GM18499 (cell line): Measurements from ENCODE around the gene BPIFB2.
"Not testable (repeated sequence)": the region's sequence is repeated elsewhere in the genome, so short reads cannot be mapped to it uniquely, and the experiment has no call there.

Experiments used
- ATAC-seq: cut with Tn5 transposase; IDR thresholded peaks from one replicate; pipeline ENCODE4 v1.9.1; 2021; ENCODE audit warnings: moderate number of reproducible peaks; ENCODE audit not compliant: insufficient read depth, unreplicated experiment

BPIFB2 gene

DNA sequence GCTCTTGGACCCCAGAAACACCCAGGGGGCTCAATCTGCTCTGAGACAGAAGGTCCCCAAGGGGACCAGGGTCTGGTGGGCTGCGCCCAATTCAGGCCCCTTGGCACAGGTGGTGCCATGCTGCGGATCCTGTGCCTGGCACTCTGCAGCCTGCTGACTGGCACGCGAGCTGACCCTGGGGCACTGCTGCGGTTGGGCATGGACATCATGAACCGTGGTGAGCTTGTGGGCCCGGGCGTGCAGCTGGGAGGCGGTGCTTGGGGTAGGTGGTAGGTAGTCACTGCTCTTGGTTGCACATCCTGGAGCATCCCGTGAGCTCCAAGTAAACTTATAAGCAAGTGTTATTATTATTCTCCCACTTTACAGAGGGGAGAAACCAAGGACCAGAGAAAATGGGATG lies 24.0 kb downstream of the BPIFB2 start, which contains the start of gene BPIFB6:
Gene BPIFB6 (plus strand): TSS at position 118 of the 400 bp plus-strand sequence. CDS start 0 bp downstream, at position 118.
- no peak for ATAC-seq

DNA sequence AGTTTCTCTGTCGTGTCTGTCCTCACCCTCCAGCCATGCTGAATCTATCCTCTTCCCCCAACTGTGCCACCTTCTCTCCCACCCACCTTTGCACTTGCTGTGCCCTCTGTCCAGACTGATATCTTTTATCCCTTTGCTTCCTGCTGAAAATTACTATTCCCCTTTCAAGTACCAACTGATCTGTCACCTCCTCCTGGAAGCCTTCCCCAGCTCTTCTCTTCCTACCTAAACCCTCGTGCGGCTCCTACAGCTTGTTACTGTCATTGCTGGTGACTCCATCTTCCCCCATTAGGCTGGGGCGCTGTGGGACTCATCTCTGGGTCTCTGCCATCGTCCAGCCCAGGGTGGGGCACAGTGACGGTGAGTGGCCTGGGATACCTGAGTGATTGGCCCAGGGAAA lies 25.1 kb downstream of the BPIFB2 start:
- ATAC-seq = no peak

DNA sequence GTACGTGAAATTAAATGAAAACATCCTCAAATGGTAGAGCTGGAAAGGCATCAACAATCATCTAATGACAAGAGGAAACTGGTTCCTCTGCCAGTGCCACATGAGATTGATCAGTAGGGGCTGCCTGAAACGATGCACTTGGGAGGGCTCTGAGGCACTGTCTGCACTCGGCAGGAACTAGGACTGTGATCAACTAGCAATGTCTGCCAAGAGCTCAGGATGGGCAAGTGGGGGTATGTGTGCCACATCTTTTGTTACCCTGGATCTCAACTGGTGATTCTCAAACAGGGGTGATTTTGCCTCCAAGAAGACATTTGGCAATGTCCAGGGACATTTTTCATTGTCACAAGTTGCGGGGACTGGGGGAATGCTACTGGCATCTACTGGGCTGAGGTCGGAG lies 25.9 kb downstream of the BPIFB2 start:
- ATAC-seq = no peak

DNA sequence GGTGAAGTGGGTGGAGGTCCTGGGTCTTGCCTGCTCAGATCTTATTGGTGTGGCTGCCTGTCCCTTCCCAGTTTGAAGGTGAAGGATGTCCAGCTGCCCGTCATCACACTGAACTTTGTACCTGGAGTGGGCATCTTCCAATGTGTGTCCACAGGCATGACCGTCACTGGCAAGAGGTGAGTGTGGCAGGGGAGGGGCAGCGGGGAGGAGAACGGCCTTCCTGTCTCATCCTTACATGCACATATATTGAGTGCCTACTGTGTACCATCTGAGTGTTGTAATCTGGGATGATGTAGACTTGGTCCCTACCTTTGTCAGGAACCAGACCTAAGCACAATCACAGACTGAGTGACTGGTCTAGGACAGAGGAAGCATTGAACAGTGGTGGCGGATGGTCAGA lies 26.6 kb downstream of the BPIFB2 start:
- no peak for ATAC-seq

GRCh38 chr20:33034901-33035492 lies 27.5 kb downstream of the BPIFB2 start:
- no peak for ATAC-seq

DNA sequence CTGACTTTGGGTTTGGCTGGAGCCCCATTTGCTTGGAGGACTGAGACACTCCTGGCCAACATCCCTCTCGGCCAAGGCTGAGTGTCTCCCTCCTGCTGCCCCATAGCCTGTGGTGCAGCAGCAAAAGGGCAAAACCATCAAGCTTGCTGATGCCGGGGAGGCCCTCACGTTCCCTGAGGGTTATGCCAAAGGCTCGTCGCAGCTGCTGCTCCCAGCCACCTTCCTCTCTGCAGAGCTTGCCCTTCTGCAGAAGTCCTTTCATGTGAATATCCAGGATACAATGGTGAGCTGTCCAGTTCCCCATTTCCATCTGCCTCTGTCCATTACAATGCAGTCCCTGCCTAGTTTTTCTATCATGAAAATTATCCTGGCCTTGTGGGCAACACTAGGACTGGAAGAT lies 30.0 kb downstream of the BPIFB2 start:
- ATAC-seq = no peak

- no peak for ATAC-seq
These were observed 30.7 kb downstream of the BPIFB2 start for GRCh38 chr20:33038243-33038642.

DNA sequence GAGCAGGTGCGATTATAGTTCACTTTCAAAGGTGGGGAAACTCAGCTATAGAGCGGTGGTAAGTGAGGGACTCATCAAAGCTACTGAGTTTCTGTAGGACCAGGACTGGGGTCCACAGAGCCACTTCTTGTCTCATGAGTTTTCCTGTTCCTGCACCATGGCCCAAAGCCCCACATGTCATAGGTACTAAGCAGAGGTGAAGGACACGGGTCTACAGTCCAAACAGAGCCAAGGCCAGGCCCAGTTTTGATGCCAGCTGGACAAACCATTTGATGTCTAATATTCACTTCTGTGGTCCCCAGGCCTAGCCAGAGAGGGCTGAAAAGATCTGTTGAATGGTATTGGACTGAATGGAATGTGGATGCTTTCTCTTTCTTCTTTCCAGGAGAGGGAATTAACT lies 34.9 kb downstream of the BPIFB2 start:
- ATAC-seq = no peak

DNA sequence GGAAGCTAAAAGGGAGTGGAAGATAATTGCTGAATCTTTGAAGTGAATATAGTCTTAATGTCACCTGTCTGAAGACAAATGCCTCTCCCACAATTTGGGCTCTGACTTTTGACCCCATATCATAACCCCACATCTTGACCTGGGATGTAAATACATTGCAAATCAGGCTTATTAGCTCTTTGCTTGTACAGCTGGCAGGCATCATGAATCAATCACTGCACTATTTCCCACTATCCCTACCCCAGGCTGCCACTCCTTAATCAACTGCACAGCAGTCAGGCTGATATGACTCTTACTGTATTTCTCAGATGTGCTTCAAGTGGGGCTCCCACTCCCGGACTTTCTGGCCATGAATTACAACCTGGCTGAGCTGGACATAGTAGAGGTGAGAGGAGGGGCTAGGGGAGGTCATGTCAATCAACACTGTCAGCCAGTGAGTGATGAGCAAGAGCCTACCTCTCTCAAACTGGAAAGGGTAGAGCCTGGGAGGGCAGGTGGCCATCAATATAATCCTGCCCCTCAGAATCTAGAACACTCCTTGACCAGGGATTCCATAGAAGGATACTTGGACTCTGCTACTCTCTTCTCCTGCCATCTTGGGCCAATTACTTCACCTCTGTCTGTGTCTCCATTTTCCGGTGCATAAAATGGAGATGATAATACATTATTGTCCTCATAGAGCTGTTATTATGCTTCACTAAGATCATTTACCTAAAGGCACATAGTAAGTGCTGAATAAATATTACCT lies 35.7 kb downstream of the BPIFB2 start:
- no peak for ATAC-seq

- no peak for ATAC-seq
These were observed 36.3 kb downstream of the BPIFB2 start for GRCh38 chr20:33043731-33044181.

GRCh38 chr20:33045129-33045721 lies 37.7 kb downstream of the BPIFB2 start:
- not testable (repeated sequence) for ATAC-seq

- no peak for ATAC-seq
These were observed 38.9 kb downstream of the BPIFB2 start for GRCh38 chr20:33046412-33046811.

GRCh38 chr20:33051333-33051732 lies 43.8 kb downstream of the BPIFB2 start:
- no peak for ATAC-seq

DNA sequence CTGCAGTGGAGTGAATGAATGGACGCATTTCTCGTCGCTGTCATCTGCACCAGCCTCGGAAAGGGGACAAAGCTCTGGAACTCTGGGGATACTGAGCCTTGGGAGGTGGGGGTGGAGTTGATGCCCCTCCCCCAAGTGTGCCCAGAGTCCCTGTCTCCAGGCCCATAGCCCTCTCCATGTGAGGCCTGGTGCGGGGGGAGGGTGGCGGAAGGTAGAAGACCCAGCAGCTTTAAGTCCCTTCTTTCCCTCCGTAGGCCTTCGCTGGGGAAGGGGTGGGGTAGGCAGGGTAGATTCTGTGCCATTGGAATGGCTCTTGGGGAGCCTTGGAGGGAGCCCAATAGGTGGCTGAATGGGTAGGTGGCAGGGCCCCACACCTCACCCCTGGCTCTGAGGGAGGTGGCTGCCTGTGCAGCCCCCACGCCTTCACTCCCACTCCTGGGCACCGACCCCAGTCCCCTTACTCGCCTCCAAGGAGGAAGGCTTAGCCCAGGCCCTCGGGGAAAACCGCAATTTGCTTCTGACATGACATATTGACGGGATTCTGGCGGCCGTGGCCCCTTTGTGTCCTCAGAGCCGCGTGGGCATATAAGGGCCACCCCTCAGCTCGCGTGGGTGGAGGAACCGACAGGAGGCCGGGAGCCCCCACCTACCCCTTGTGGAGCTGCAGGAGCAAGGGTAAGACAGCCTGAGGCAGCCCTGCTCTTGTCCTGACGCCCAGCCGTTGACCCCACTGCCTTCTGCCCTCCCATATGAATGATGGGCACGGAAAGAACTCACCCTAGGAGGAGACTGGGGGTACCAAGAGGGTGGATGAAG lies 46.0 kb downstream of the BPIFB2 start, which contains the start of gene BPIFB3:
Gene BPIFB3 (plus strand): TSS at position 613 of the 816 bp plus-strand sequence. CDS start 1,533 bp downstream, outside the sequence.
- ATAC-seq = no peak

- ATAC-seq = no peak
These were observed 46.9 kb downstream of the BPIFB2 start for GRCh38 chr20:33054381-33054780.

DNA sequence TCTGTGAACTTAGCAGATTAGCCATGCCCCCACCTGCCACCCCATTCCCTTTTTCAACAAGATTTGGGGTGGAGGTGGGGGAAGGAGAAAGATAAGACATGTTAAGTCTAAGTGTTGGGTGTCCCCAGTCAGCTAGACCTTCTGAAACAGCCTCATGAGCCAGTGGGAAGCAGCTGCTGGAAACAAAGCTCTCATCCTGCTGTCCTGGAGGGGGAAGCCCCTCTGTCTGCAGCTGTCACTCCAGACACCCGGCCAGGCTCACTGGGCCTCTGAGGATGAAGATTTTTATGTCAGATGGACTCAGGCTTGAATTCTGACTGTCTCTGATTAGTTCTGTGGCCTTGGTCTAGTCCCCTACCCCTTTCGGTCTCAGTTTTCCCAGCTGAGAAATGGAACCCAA lies 47.3 kb downstream of the BPIFB2 start:
- ATAC-seq = no peak

DNA sequence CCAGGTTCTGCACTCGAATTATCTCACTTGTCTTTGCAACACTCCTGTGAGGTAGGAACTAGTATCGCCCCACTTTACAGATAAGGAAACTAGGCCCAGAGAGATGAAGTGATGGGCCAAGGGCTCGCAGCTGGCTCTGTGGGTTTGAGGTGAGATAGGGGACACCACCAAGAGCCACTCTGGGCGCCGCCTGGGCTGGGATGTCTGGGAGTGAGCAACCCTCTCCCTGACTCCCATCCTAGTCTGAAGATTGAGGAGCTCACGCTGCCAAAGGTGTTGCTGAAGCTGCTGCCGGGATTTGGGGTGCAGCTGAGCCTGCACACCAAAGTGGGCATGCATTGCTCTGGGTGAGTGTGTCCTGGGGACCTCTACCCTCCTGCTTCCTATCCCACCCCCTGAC lies 51.6 kb downstream of the BPIFB2 start:
- no peak for ATAC-seq

DNA sequence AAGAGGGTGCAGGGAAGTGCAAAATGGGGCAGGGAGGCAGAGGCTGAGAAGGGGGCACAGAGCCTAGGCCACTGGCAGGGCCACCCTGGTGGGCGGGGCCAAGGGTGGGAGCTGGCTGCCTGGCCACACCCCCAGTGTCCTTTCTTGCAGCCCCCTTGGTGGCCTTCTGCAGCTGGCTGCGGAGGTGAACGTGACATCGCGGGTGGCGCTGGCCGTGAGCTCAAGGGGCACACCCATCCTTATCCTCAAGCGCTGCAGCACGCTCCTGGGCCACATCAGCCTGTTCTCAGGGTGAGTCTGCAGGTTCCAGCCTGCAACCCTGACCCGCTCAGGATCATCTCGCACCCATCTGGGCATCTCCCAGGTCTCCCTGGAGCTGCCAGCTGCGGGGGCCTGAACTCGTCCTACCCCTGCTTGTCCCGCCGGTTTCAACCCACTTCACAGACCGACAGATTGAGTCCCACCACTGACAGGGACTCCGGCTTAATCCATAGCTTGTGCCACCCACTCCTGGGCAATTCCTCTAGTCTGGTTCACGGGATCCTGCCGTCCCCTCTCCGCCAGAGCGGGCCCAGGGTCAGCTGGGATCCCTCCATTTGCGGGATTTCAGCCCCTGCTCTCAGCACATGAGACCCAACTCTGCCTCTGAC lies 52.4 kb downstream of the BPIFB2 start:
- ATAC-seq = no peak

- no peak for ATAC-seq
These were observed 54.1 kb downstream of the BPIFB2 start for GRCh38 chr20:33061658-33062028.
